HL-60/S4 treated with retinoic acid at 250 ng/mL for 4 days and 3 days (cell line): ENCODE results near the gene BCO1.
"Not testable (repeated sequence)": the region's sequence is repeated elsewhere in the genome, so short reads cannot be mapped to it uniquely, and the experiment has no call there.

Experiments used
- in situ Hi-C: fragments of 300-500 bp; cut with MboI; formaldehyde crosslinking; loops from 2 replicates; pipeline ENCODE4 v1.7.0; 2022; ENCODE audit warnings: low sequenced_read_pairs

Gene BCO1, protein sequence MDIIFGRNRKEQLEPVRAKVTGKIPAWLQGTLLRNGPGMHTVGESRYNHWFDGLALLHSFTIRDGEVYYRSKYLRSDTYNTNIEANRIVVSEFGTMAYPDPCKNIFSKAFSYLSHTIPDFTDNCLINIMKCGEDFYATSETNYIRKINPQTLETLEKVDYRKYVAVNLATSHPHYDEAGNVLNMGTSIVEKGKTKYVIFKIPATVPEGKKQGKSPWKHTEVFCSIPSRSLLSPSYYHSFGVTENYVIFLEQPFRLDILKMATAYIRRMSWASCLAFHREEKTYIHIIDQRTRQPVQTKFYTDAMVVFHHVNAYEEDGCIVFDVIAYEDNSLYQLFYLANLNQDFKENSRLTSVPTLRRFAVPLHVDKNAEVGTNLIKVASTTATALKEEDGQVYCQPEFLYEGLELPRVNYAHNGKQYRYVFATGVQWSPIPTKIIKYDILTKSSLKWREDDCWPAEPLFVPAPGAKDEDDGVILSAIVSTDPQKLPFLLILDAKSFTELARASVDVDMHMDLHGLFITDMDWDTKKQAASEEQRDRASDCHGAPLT

DNA sequence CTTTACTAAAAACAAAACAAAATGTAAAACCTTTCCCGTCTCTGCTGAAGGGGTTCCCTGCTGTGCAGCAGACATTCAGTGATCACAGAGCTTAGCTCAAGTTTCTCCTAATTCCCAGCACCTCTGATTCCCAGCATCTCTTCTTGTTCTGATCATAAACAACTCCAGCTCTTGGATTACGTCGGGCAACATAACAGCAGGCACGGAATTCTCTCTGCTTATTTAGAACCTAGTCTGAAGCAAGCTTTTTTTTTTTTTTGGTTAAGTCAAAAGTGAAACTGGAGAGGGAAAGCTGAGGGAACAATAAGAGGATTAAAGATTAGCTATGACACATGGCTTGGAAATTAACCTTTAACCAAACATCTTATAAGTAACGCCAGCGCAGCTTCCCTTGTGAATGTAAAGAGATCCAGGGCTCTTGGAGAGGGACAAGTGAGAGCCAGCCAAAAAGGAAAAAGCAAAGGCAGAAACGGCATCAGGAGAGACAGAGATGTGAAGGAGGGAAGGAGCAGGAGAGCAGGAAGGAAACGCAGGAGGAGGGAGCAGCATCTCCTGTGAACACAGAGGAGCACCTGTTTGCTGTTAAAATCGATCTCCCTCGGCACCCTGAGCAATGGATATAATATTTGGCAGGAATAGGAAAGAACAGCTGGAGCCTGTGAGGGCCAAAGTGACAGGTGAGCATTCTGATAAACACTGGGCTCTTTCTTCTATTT lies at the start of gene BCO1:
Gene BCO1 (plus strand): TSS at position 394 of the 716 bp plus-strand sequence. CDS start 220 bp downstream, at position 614.
- in situ Hi-C loops = no loop called here

DNA sequence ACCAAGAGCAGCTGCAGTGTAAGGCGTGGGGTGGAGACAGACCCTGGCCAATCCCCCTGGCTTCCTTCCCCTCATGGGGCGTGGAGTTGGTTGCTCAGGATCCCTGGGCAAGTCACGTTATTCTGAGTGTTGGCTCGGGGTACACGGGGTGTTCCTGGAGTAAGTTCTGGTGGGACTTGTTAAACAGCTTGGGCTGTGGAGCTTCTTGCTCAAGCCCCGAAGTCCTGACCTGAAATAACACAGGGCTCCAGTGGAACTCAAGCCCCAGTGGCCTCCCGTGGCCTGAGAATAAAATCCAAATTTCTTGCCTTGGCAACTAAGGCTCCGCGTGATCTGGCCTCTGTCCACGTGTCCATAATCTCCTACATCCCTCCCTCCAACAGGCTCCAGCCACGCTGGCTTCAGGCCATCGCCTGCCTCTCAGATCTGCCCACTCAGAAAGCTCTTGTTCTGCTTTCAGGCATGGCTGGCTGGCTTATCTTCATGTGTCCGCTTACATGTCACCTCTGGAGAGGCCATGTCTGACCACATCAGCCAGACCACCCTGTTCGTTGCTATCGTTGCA lies 49.3 kb upstream of the BCO1 start:
- in situ Hi-C loops = no loop called here

DNA sequence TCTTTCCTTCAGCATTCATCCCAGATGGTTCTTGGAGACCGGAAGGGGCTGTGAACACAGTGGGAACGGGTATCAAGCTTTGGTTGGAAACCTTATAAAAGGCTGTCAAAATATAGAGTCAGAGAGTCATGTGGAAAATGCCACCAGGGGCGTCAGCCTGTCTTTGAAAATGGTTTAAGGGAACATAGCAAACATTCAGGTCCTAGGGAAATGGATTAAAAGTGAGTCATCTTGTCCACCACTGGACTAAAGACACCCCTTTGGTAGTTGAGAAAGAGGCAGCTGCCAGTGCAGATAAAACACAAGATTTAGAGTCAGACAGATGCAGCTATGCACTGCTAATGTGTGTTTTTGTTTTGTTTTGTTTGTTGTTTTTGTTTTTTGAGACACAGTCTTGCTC lies 47.8 kb upstream of the BCO1 start:
- in situ Hi-C loops = no loop called here

DNA sequence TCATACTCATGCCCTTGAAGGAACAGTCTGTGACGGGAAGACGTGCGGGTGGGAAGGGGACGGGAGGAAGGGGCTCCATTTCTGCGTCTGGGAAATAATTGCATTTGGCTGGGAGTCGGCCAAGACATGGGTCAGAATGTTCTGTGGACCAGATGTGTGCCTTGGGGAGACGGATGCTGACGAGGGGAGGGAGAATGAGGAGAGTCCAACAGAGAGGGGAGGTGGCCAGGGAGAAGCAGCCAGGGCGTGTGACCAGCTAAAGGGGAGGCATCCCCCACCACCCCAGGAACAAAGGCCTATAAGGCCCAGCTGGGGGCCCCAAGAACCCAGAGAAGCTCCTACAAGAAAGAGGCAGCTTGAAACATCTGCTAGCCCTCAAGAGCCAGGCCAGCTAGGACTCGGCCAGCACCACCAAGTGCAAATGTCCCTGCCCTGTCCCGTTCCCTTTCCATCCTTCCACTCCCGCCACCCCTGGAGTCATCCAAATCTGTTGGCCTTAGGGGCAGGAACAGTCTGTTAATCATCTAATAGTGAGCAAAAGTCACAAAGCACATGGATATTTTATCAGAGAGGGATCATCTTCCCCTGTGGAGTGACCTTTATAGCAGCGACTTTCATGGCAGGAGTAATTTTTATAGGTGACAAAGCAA lies 42.5 kb upstream of the BCO1 start:
- in situ Hi-C loops = no loop called here

DNA sequence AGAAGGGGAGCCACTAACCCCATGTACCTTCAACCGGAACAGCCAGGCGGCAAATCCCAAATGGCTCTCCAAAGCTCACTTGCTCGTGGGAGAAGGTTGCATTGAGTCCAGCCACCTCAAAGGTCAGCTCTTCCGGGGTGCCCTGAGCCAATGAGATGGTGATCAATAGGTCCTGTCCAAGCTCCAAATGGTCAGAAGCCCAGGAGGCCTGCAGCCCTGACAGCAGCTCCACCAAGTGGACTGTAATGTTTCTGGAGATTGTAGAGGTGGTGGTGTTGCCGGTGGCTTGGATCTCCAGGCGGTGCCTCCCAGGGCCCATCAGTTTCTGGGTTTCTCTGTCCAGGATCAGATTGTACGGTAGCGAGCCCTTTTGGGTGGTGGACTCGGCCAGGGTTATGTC lies 39.9 kb upstream of the BCO1 start:
- in situ Hi-C loops = no loop called here

DNA sequence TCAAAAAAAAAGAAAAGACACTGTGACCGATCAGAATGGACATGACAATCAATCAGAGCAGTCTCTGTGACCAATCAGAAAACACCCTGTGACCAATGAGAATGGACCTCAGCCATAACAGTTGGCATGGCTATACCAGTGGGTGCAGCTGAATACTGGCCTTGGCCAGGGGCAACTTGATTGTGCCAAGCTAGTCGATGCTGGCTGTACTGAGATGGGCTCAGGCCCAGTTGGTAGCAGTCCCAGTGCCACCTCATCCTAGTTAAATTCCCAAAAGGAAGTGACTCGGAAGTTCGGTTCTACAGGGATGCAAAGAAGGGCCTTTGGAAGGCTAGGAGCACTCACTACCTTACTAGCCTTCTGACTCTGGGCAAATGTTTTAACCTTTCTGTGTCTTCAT lies 37.2 kb upstream of the BCO1 start:
- in situ Hi-C loops = no loop called here

DNA sequence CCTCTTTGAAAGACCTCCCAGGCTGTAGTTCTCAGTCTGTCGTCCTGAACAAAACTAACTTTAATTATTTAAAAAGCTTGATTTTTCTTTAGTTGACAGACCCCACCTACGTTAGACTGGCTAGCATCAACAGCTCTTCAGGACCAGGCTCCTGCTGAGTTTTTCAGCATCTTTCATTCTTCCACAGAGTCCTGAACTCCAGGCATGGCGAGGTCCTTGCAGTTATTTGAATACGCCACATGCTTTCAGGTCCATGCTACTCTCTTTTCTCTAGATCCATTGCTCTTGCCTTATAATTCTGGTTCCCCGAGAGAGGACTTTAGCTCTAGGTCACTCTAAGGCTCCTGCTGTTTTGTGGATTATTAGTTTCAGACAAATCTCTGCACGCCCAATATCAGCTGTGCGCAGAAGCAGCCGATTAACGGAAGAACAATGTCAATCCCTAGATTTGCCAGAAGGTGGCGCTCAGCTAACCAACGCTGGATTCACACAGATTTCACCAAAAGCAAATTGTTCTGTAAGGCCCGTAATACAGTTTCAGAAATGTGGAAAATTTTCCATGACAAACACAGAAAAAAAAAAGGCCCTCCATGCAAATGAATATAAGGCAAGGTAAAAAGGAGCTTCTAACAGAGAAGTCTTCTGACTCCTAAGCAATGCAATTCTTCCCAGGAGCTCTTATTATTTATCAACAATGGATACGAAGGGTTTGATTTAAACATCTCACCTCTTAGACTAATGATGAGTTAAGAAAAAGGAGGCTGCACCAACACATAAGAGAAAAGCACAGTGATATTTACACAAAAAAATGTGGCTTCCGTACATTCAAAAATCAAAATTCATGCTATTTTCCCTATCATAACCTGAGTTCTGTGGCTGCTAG lies 33.5 kb upstream of the BCO1 start:
- in situ Hi-C loops = no loop called here

DNA sequence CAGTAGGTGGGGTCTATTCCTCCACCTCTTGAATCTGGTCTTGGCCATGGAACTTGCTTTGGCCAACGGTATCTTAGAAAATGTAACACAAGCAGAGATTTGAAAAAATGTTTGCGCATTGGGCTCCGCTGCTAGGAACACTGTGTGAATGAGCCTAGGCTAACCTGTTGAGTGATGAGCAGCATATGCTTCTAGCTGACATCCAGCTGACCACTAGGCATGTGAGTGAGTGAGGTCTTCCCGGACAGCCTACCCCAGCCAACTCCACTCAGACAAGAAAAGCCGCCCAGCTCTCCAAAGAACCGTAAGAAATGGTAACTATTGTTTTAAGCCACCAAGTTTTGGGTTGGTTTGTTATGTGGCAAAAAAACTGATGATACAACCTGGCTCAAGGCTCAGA lies 31.4 kb upstream of the BCO1 start:
- in situ Hi-C loops = no loop called here

DNA sequence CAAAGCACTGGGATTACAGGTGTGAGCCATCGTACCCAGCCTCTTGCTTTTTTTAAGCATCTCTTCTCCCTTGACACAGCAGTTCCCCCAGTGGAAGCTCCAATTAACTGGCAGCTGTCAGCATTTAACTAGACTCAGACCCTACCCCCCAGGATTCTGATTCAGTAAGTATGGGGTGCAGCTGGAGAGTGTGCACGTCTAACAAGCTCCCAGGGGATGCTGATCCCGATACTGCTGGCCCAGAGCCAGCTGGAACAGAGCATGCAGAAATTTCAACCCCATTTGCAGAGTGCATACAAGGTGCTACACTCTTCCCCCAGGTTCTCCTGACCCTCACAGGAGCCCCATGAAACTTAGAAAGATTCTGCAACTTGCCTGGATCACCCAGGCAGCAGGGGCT lies 27.7 kb upstream of the BCO1 start:
- in situ Hi-C loops = no loop called here

DNA sequence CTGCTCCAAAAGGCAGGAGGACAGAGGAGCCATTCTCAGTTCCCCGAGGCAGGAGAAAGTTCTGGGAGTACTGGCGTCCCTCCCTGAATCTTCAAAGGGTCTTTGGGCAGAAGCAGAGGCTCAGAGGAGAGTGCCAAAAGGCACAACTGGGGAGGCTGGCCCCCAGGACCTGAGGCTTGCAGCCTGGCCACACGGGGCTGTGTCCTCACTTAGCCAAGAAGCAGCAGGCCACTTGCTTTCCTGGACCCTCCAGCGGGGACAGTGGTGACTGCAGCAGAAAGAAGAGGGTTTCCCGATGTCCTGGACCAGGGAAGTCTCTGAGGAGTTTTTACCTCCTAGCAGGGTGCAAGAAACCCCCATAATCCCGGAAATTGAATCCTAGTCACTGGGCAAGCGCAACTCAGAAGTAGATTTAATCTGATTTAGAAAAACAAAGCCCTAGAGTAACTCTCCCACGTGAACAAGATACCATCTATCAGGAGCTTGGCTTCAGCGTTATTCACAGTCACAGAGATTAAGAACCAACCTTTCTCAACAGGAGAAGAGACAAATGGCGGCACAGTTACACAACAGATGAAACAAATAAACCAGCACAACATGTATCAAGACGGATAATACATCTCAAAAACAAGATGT lies 25.5 kb upstream of the BCO1 start:
- in situ Hi-C loops = no loop called here

DNA sequence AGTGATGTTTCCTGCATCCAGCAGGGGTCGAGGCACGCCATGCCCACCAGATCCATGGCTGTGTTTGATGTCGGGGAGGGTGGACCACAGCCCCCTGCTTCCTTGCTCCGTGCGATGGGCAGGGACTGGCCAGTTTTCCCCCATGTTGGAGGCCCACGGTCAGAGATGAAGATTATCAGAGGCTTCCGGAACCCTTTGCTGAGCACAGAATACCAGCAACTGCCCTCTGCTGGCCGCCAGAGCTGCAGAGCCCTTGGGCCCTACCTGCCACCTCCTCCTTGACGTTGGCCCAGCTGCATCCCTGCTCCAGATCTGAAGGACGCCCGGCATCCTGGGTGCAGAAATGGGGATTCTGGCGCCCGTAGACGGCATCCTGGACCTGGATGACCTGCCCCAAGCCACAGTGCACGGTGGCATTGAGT lies 23.7 kb upstream of the BCO1 start:
- in situ Hi-C loops = no loop called here

DNA sequence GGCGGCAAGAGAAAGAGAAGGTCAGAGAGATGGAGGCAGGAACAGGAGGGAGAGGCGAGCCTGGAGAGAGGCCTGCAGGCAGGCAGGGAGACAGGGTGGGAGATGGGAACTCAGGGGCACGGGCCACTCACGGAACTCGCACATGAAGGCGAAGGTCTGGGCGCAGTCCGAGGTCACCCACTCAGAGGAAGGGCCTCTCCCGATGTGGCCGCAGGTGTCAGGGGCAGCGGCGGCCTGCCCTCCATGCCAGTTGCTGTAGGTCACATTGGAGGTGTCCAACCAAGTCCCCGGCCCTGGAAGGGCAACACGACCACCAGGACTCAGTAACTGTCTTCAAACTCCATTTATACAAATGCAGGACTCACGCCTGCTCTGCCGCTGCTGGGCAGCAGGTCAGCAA lies 22.4 kb upstream of the BCO1 start:
- in situ Hi-C loops = no loop called here

DNA sequence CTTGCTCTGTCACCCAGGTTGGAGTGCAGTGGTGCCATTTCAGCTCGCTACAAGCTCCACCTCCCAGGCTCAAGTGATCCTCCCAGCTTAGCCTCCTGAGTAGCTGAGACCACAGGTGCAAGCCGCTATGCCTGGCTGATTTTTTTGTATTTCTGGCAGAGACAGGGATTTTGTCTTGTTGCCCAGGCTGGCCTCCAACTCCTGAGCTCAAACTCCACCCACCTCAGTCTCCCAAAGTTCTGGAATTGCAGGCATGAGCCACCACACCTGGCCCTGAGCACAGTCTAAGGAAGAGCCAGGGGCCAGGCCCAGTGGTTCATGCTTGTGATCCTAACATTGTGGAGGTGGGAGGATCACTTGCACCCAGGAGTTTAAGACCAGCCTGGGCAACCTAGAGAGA lies 21.8 kb upstream of the BCO1 start:
- in situ Hi-C loops = no loop called here

DNA sequence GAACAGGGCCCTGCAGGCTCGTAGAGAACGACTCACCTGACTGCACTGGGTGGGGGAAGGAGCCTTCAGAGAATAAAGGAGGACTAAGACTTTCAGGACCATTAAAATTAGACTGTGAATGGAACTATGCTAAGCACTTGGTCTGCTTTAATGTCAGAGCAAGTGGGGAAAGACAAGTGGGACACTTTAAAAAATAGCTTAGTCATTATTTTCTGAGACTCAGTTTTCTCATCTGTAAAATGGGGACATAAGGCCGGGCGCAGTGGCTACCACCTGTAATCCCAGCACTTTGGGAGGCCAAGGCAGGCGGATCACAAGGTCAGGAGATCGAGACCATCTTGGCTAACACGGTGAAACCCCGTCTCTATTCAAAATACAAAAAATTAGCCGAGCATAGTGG lies 19.3 kb upstream of the BCO1 start:
- in situ Hi-C loops = no loop called here

DNA sequence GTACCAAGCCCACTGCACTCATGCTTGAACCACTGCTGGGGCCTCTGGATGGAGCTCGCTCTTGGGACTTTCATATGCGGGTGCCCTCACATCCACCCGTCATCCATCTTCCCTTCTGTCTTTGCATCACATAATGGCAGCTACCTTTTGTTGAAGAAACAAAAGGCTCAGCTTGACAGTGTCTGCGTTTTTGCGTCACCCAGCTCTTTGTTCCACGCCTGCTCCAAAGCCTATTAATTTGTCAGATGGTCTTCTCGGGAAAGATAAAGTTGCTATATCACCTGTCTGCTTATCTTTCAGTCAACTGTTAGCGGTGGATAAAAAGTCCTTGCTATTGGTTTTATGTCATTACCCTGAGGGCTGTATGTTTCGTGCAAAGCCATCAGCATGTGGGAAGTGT lies 18.1 kb upstream of the BCO1 start:
- in situ Hi-C loops = no loop called here

DNA sequence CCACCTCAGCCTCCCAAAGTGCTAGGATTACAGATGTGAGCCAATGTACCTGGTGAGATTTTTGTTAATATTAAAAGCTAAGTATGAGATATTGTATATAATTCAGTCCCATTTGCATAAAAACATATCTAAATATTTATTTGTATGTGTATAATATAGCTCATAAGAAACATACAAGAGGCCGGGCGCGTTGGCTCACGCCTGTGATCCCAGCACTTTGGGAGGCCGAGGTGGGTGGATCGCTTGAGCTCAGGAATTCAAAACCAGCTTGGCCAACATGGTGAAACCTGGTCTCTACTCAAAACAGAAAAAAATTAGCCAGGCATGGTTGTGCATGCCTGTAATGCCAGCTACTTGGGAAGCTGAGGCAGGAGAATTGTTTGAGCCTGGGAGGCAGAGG lies 16.8 kb upstream of the BCO1 start:
- in situ Hi-C loops = no loop called here

DNA sequence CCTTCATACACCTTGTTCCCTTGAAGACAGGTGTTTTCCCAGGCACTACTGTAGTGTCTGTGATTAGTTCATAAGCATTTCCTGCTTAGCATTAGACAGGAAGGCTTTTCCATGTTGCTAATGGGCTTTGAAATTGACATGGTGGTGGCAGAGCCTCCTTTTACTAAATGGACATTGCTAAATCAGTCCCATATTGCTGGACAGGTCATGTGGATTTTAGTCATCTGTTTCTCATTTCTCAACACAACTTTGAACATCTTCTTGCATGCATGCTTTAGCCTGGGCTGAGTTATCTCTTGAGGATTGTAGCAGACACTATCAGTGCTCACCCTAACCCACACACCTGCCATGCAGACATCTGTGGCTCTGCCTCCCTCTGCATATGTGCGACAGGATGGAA lies 13.7 kb upstream of the BCO1 start:
- in situ Hi-C loops = no loop called here

DNA sequence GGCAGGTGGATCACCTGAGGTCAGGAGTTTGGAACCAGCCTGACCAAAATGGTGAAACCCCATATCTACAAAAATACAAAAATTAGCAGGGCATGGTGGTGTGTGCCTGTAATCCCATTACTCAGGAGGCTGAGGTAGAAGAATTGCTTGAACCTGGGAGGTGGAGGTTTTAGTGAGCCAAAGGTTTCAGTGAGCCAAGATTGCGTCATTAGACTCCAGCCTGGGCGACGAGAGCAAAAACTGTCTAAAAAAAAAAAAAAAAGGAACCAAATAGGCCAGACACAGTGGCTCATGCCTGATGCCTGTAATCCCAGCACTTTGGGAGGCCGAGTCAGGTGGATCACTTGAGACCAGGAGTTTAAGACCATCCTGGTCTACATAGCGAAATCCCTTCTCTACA lies 12.8 kb upstream of the BCO1 start:
- in situ Hi-C loops = not testable (repeated sequence)

DNA sequence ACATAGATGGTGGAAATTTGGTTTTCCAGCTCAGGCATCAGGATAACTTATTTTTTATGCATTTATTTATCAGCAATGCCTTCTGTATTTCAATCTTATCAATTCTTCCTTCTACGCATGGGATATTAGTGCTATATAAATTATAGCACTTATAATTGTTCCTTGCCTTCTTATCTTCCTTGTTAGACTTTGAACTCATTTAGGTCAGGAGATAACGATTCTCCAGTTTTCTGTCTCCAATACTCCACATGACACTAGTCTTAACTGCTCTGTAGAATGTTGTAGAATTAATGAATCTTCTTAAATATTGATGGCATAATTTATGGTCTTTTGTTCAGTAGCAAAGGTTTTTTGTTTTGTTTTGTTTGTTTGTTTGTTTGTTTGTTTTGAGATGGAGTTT lies 10.7 kb upstream of the BCO1 start:
- in situ Hi-C loops = no loop called here

DNA sequence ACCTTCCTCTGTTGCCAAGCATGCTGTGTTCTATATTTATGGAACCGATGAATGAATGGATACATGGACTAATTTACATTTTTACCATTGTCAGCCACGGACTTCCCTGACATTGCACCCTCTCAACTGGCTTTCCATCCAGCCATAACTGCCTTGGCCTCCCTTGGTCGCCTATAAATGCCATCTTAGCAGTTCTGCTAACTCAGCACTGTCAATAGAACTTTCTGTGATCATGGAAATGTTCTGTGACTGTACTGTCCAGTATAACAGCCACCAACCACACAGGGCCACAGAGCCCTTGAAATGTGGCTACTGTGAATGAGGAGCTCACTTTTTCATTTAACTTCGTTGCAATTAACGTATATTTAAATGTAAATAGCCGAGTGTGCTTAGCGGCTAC lies 8.7 kb upstream of the BCO1 start:
- in situ Hi-C loops = no loop called here
